OCI-LY3 (cell line): ENCODE data around the gene GORAB.

Experiments
- EZH2phosphoT487 ChIP-seq: fragments of 200-600 bp; shearing (Covaris generic); IDR thresholded peaks from 2 replicates; pipeline ENCODE4 v1.6.1; 2018; ENCODE audit warnings: antibody characterized with exemption, mixed run types, low read depth
- TF ChIP-seq, protein P1 (sequence below): fragments of 200-600, 300-600 bp; sonication (generic); IDR thresholded peaks from 2 replicates; pipeline ENCODE4 v1.5.1; 2014; ENCODE audit warnings: antibody characterized with exemption, low read length, low read depth

DNA sequence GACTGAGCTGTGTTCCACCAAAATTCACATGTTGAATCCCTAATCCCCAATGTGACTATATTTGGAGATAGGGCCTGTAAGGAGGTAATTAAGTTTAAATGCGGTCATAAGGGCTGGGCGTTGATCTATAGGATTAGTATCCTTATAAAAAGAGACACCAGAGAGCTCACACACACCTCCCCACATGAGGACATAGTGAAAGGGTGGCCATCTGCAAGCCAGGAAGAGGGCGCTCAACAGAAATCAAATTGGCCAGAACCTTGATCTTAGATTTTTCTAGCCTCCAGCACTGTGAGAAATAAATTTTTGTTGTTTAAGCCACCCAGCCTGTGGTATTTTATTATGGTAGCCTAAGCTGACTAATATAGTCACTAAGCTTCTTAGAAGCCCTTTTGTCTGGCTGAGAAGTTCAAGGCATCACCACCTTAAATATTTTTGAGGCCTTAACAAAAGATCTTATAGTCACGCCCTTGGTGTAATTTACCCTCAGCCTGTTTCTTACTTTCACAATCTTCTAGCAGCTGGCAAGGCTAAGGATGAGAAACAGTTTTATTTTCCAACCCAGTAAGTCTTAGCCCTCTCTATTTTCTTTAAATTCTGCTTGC, 28.8 kb downstream of the GORAB start:
- TF ChIP-seq, protein P1, sequence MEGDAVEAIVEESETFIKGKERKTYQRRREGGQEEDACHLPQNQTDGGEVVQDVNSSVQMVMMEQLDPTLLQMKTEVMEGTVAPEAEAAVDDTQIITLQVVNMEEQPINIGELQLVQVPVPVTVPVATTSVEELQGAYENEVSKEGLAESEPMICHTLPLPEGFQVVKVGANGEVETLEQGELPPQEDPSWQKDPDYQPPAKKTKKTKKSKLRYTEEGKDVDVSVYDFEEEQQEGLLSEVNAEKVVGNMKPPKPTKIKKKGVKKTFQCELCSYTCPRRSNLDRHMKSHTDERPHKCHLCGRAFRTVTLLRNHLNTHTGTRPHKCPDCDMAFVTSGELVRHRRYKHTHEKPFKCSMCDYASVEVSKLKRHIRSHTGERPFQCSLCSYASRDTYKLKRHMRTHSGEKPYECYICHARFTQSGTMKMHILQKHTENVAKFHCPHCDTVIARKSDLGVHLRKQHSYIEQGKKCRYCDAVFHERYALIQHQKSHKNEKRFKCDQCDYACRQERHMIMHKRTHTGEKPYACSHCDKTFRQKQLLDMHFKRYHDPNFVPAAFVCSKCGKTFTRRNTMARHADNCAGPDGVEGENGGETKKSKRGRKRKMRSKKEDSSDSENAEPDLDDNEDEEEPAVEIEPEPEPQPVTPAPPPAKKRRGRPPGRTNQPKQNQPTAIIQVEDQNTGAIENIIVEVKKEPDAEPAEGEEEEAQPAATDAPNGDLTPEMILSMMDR: no peak
- no peak for TF ChIP-seq EZH2phosphoT487
